DND-41 (cell line): ENCODE measurements around the gene CFAP53.

Experiments
- CTCF ChIP-seq: IDR thresholded peaks from 2 replicates; pipeline ENCODE4 v1.5.1; 2012; ENCODE audit warnings: borderline replicate concordance, low read length, moderate library complexity, mild to moderate bottlenecking; ENCODE audit not compliant: poor library complexity, severe bottlenecking; ENCODE audit errors: extremely low read depth
- EZH2 ChIP-seq: IDR thresholded peaks from 3 replicates; pipeline ENCODE4 v1.6.1; 2012; ENCODE audit warnings: borderline replicate concordance, low read depth, mild to moderate bottlenecking, moderate library complexity, low read length, inconsistent platforms; ENCODE audit not compliant: severe bottlenecking

GRCh38 chr18:50190926-50191325, 75.4 kb downstream of the CFAP53 start:
- TF ChIP-seq CTCF (no peak), EZH2 (no peak)
